DOHH2 (cell line): Measurements from ENCODE around the gene CCDC83.

ENCODE experiments used
- EZH2phosphoT487 ChIP-seq: fragments of 200-600 bp; sonication (generic); IDR thresholded peaks from 2 replicates; pipeline ENCODE4 v1.6.1; 2017; ENCODE audit warnings: borderline replicate concordance, mild to moderate bottlenecking, antibody characterized with exemption, low read length, moderate library complexity, mixed read lengths
- TF ChIP-seq, protein P1 (sequence below): fragments of 200-600 bp; sonication (generic); IDR thresholded peaks from one replicate; pipeline ENCODE4 v1.5.1; 2014; ENCODE audit warnings: antibody characterized with exemption, mild to moderate bottlenecking, low read depth, low read length; ENCODE audit not compliant: poor library complexity, severe bottlenecking

DNA sequence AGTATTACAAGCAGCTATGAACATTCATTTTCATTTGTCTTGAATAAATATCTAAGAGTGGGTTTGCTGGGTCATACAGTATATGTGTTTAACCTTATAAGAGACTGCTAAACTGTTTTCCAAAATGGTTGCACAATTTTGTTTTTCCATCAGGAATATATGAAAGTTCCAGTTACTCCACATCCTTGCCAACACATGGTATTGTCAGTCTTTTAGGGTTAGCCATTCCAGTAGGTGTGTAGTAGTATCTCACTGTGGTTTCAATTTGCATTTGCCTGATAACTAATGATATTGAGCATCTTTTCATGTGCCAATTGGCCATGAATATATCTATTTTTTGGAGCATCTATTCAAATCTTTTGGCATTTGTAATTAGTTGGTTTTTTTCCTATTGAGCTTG is 7.7 kb upstream of the CCDC83 start:
- TF ChIP-seq, protein P1, sequence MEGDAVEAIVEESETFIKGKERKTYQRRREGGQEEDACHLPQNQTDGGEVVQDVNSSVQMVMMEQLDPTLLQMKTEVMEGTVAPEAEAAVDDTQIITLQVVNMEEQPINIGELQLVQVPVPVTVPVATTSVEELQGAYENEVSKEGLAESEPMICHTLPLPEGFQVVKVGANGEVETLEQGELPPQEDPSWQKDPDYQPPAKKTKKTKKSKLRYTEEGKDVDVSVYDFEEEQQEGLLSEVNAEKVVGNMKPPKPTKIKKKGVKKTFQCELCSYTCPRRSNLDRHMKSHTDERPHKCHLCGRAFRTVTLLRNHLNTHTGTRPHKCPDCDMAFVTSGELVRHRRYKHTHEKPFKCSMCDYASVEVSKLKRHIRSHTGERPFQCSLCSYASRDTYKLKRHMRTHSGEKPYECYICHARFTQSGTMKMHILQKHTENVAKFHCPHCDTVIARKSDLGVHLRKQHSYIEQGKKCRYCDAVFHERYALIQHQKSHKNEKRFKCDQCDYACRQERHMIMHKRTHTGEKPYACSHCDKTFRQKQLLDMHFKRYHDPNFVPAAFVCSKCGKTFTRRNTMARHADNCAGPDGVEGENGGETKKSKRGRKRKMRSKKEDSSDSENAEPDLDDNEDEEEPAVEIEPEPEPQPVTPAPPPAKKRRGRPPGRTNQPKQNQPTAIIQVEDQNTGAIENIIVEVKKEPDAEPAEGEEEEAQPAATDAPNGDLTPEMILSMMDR: no peak
- TF ChIP-seq EZH2phosphoT487: no peak
